HepG2 (cell line): ENCODE data around the gene PPP1R12B. TPM values are rescaled to one million over a fixed set of nuclear protein-coding genes. Genes with fewer than 3 reads are reported as not detected.

Source experiments
- ATAC-seq: fragments of 200-7000 bp; cut with Tn5 transposase; 3 replicates; pipeline ENCODE4 v1.9.1; 2020; ENCODE audit warnings: mild to moderate bottlenecking, moderate library complexity
- BruUV-seq: library from RNA; stranded (reverse); fragments of 400-500 nt; replicated peaks from 2 replicates; lab custom pipeline; 2021; lab: Mats Ljungman, UMichigan
- CTCF ChIA-PET: fragments of 300-600 bp; formaldehyde crosslinking; extraction: SDS; loops from one replicate; lab custom pipeline; 2021; ENCODE audit warnings: low total read pairs, inconsistent platforms, low intra/inter-chr PET ratio; lab: Yijun Ruan, JAX
- POLR2A ChIA-PET: fragments of 350-600 bp; sonication (Branson Sonifier 250); formaldehyde crosslinking; loops from one replicate; lab custom pipeline; 2020; ENCODE audit warnings: antibody characterized with exemption, inconsistent platforms; lab: Yijun Ruan, JAX
- DNase-seq: peaks from one replicate; pipeline ENCODE4 v3.0.0-alpha.2; 2015; ENCODE audit warnings: low spot score
- FAIRE-seq: peaks from 3 replicates; lab custom pipeline; 2011; peaks lifted over from hg19 to GRCh38; lab: Jason Lieb, UNC
- H2AFZ ChIP-seq: one replicate; pipeline ENCODE4 v1.6.1; 2011; ENCODE audit warnings: low read length, inconsistent platforms
- H3K27ac ChIP-seq: fragments of 300-600 bp; 3 replicates; pipeline ENCODE4 v1.8.0; 2011; ENCODE audit warnings: mixed run types, mild to moderate bottlenecking, mixed read lengths, low read length, inconsistent platforms; ENCODE audit not compliant: insufficient read depth; ENCODE audit errors: extremely low read length
- H3K27me3 ChIP-seq, 2 experiments: fragments of 200-600 bp in 1 of 2; 2 replicates in 1 of 2; 3 replicates in 1 of 2; pipeline versions ENCODE4 v1.6.0 to v1.8.0; 2011; ENCODE audit warnings: low read length in 2 of 2, mild to moderate bottlenecking in 2 of 2, moderate library complexity in 2 of 2, inconsistent platforms in 1 of 2; ENCODE audit not compliant: insufficient read depth in 2 of 2, control insufficient read depth in 1 of 2
- H3K36me3 ChIP-seq, 2 experiments: fragments of 200-600 bp in 1 of 2; replicated peaks in 1 of 2; 2 replicates in 1 of 2; 3 replicates in 1 of 2; pipeline versions ENCODE4 v1.5.1 to v1.8.0; 2011; ENCODE audit warnings: low read length in 2 of 2, inconsistent platforms in 1 of 2; ENCODE audit not compliant: insufficient read depth in 2 of 2, control insufficient read depth in 1 of 2
- H3K4me1 ChIP-seq: 2 replicates; pipeline ENCODE4 v1.5.1; 2012; ENCODE audit warnings: low read length, inconsistent platforms; ENCODE audit not compliant: insufficient read depth
- H3K4me2 ChIP-seq: 2 replicates; pipeline ENCODE4 v1.6.0; 2011; ENCODE audit warnings: low read depth, low read length, inconsistent platforms
- H3K4me3 ChIP-seq, 3 experiments: fragments of 200-600 bp in 1 of 3; sonication (generic), shearing (Covaris generic) in 1 of 3; replicated peaks in 1 of 3; 2 replicates each; pipeline ENCODE4 v1.5.1; 2011 to 2016; ENCODE audit warnings: low read length in 3 of 3, inconsistent platforms in 2 of 3, low read depth in 2 of 3, mild to moderate bottlenecking in 2 of 3, control low read depth in 1 of 3, mixed read lengths in 1 of 3; ENCODE audit not compliant: insufficient read depth in 1 of 3
- H3K79me2 ChIP-seq: one replicate; pipeline ENCODE4 v1.6.1; 2011; ENCODE audit warnings: low read length, inconsistent platforms; ENCODE audit not compliant: insufficient read depth
- H3K9ac ChIP-seq: 2 replicates; pipeline ENCODE4 v1.6.0; 2011; ENCODE audit warnings: mild to moderate bottlenecking, low read depth, low read length, inconsistent platforms; ENCODE audit not compliant: insufficient read depth
- H3K9me3 ChIP-seq: 2 replicates; pipeline ENCODE4 v1.5.1; 2012; ENCODE audit warnings: mild to moderate bottlenecking, low read length
- H4K20me1 ChIP-seq: 2 replicates; pipeline ENCODE4 v1.6.0; 2011; ENCODE audit warnings: inconsistent platforms, mild to moderate bottlenecking, low read length, moderate library complexity; ENCODE audit not compliant: insufficient read depth
- CREB1 ChIP-seq, 2 experiments: fragments of 450-650 bp in 1 of 2; IDR thresholded peaks; 2 replicates each; pipeline ENCODE4 v1.6.1; 2016 to 2017; ENCODE audit warnings: control low read depth in 1 of 2, mild to moderate bottlenecking in 1 of 2, missing compliant biosample characterization in 1 of 2, missing genetic modification characterization in 1 of 2
- JARID2 ChIP-seq: sonication (generic); formaldehyde crosslinking; IDR thresholded peaks from 2 replicates; pipeline ENCODE4 v1.8.1; 2023; ENCODE audit warnings: missing genetic modification reagents, inconsistent platforms; ENCODE audit not compliant: insufficient replicate concordance
- NFE2L2 ChIP-seq: fragments of 150-350 bp; IDR thresholded peaks from 2 replicates; pipeline ENCODE4 v1.6.1; 2014; ENCODE audit warnings: low read length
- RFXAP ChIP-seq: sonication (generic); formaldehyde crosslinking; IDR thresholded peaks from 2 replicates; pipeline ENCODE4 v1.4.0; 2020; ENCODE audit warnings: missing genetic modification reagents, borderline replicate concordance
- ZSCAN5A ChIP-seq: sonication (generic); formaldehyde crosslinking; IDR thresholded peaks from 2 replicates; pipeline ENCODE4 v1.8.0; 2022; ENCODE audit warnings: mild to moderate bottlenecking, missing genetic modification reagents, borderline replicate concordance
- WGBS: methylation state at CpG from one replicate; pipeline ENCODE4 v1.1.6; 2017; ENCODE audit warnings: low lambda C conversion rate; 5-methylcytosine and 5-hydroxymethylcytosine counted together
- in situ Hi-C: cut with HindIII; loops from 2 replicates; pipeline ENCODE4 v1.10.0; 2017; ENCODE audit warnings: low pct_unique_long_range_greater_than_20kb; ENCODE audit not compliant: extremely low pct_ligation_motif_present
- intact Hi-C: fragments of 100-400 bp; cut with micrococcal nuclease; formaldehyde crosslinking; loops from one replicate; pipeline ENCODE4 v1.10.0; 2022; ENCODE audit not compliant: unreplicated experiment
- polyA plus RNA-seq, 8 experiments: library from polyadenylated mRNA; depleted of rRNA in 3 of 8; stranded (reverse) in 7 of 8; unstranded in 1 of 8; fragments of >200 nt; fragmentation: Illumina TruSeq in 4 of 8; extraction: Trizol in 4 of 8; gene quantifications; 2 replicates each; pipeline versions ENCODE4 v1.2.1 to v1.2.3, GENCODE V29; 2011 to 2016; ENCODE audit warnings: low read depth in 4 of 8, missing spikeins in 1 of 8, mixed read lengths in 1 of 8; ENCODE audit not compliant: insufficient read depth in 1 of 8
- total RNA-seq, 5 experiments: library from RNA; depleted of rRNA; stranded (reverse); fragments of >200 nt; fragmentation: Illumina TruSeq; extraction: Trizol; gene quantifications; 2 replicates each; pipeline ENCODE4 v1.2.3, GENCODE V29; 2016; ENCODE audit warnings: low read depth in 1 of 5
- TF ChIP-seq, protein P1 (sequence below): sonication (generic); formaldehyde crosslinking; IDR thresholded peaks from 2 replicates; pipeline ENCODE4 v1.5.0; 2020; ENCODE audit warnings: mild to moderate bottlenecking, missing genetic modification reagents, borderline replicate concordance
- TF ChIP-seq, protein P2 (sequence below): sonication (generic); formaldehyde crosslinking; conservative IDR thresholded peaks from 2 replicates; pipeline ENCODE4 v1.4.0; 2020; ENCODE audit warnings: mild to moderate bottlenecking, missing genetic modification reagents, moderate library complexity

PPP1R12B gene
- total and polyA plus RNA-seq, 2 of the 13 experiments (the other 11 are each of a cell fraction or from before 2014, with no cell fraction given) = 12.0 to 13.6 TPM

DNA sequence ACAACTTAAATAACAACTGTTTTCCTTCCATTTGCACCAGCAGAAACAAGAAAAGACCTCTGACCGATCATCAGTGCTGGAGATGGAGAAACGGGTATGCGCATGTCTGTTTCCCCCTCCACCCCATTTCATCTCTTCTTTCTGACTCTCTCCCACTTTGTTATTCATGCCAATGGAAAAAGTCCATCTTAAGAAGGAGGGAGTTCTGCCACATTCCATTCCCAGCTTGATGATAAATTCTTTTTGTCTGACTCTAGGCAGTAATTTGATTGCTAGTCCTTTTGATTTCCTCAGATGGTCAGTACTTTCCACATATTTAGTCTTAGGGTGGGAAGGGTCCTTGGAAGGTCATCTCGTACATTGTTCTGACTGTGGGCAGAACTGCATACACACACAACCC lies 219.2 kb downstream of the PPP1R12B start:
- Histone ChIP-seq H4K20me1 (no peaks in the 10 kb centered on the region), H3K9me3 (no peaks in the 10 kb centered on the region), H3K27ac (no peak overlapping the region), H3K79me2 (no peaks in the 10 kb centered on the region), H3K4me2 (no peak overlapping the region), H3K4me3 (no peak overlapping the region), H2AFZ (no peak overlapping the region), H3K9ac (no peak overlapping the region), H3K4me1 (no peaks in the 10 kb centered on the region), H3K36me3 (peaks cover 2 to 40% of the 10 kb centered on the region in 2 experiments; a peak in 4 of 5 replicates), H3K27me3 (no peaks in the 10 kb centered on the region)
- no peak for ATAC-seq
- in situ Hi-C loops (no loop called here), intact Hi-C loops (no loop called here)
- WGBS = 94% methylated on average over 4 of the region's 4 CpGs
- no peak for TF ChIP-seq JARID2 (CRISPR knock-in tag)
- no peak for TF ChIP-seq CREB1 (IDR thresholded peaks at IDR 0.05)
- TF ChIP-seq CREB1 (CRISPR knock-in tag; IDR thresholded peaks at IDR 0.05) = no peak
- TF ChIP-seq ZSCAN5A = no peak
- no peak for TF ChIP-seq RFXAP (CRISPR knock-in tag)
- no peak for DNase-seq
- no TSS peak for BruUV-seq
- ChIA-PET POLR2A (no interaction called here), CTCF (no interaction called here)
- no peak for FAIRE-seq

GRCh38 chr1:202568410-202568809 lies 219.9 kb downstream of the PPP1R12B start:
- no TSS peak for BruUV-seq
- TF ChIP-seq, protein P1, sequence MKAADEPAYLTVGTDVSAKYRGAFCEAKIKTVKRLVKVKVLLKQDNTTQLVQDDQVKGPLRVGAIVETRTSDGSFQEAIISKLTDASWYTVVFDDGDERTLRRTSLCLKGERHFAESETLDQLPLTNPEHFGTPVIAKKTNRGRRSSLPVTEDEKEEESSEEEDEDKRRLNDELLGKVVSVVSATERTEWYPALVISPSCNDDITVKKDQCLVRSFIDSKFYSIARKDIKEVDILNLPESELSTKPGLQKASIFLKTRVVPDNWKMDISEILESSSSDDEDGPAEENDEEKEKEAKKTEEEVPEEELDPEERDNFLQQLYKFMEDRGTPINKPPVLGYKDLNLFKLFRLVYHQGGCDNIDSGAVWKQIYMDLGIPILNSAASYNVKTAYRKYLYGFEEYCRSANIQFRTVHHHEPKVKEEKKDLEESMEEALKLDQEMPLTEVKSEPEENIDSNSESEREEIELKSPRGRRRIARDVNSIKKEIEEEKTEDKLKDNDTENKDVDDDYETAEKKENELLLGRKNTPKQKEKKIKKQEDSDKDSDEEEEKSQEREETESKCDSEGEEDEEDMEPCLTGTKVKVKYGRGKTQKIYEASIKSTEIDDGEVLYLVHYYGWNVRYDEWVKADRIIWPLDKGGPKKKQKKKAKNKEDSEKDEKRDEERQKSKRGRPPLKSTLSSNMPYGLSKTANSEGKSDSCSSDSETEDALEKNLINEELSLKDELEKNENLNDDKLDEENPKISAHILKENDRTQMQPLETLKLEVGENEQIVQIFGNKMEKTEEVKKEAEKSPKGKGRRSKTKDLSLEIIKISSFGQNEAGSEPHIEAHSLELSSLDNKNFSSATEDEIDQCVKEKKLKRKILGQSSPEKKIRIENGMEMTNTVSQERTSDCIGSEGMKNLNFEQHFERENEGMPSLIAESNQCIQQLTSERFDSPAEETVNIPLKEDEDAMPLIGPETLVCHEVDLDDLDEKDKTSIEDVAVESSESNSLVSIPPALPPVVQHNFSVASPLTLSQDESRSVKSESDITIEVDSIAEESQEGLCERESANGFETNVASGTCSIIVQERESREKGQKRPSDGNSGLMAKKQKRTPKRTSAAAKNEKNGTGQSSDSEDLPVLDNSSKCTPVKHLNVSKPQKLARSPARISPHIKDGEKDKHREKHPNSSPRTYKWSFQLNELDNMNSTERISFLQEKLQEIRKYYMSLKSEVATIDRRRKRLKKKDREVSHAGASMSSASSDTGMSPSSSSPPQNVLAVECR (CRISPR knock-in tag) = no peak
- no peak for TF ChIP-seq NFE2L2
- TF ChIP-seq, protein P2, sequence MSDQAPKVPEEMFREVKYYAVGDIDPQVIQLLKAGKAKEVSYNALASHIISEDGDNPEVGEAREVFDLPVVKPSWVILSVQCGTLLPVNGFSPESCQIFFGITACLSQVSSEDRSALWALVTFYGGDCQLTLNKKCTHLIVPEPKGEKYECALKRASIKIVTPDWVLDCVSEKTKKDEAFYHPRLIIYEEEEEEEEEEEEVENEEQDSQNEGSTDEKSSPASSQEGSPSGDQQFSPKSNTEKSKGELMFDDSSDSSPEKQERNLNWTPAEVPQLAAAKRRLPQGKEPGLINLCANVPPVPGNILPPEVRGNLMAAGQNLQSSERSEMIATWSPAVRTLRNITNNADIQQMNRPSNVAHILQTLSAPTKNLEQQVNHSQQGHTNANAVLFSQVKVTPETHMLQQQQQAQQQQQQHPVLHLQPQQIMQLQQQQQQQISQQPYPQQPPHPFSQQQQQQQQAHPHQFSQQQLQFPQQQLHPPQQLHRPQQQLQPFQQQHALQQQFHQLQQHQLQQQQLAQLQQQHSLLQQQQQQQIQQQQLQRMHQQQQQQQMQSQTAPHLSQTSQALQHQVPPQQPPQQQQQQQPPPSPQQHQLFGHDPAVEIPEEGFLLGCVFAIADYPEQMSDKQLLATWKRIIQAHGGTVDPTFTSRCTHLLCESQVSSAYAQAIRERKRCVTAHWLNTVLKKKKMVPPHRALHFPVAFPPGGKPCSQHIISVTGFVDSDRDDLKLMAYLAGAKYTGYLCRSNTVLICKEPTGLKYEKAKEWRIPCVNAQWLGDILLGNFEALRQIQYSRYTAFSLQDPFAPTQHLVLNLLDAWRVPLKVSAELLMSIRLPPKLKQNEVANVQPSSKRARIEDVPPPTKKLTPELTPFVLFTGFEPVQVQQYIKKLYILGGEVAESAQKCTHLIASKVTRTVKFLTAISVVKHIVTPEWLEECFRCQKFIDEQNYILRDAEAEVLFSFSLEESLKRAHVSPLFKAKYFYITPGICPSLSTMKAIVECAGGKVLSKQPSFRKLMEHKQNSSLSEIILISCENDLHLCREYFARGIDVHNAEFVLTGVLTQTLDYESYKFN (CRISPR knock-in tag) = no peak
- ChIA-PET POLR2A (no interaction called here), CTCF (no interaction called here)
- ATAC-seq (no peak), FAIRE-seq (no peak), DNase-seq (no peak)
- H2AFZ ChIP-seq = no peak overlapping the region
- no peaks in the 10 kb centered on the region for H3K4me1 ChIP-seq
- H3K27me3 ChIP-seq = no peaks in the 10 kb centered on the region
- intact Hi-C loops = no loop called here
- H3K4me3 ChIP-seq = no peak overlapping the region
- no peaks in the 10 kb centered on the region for H4K20me1 ChIP-seq
- H3K79me2 ChIP-seq = no peaks in the 10 kb centered on the region
- WGBS = 91% methylated on average over 2 of the region's 2 CpGs
- peaks cover 2 to 39% of the 10 kb centered on the region in 2 experiments; a peak in 4 of 5 replicates for H3K36me3 ChIP-seq
- no peak overlapping the region for H3K4me2 ChIP-seq
- H3K27ac ChIP-seq = no peak overlapping the region
- H3K9me3 ChIP-seq = no peaks in the 10 kb centered on the region
- H3K9ac ChIP-seq = no peak overlapping the region
- in situ Hi-C loops = no loop called here
